Measurements from ENCODE around the gene KIAA0513. TPM values are rescaled to one million over a fixed set of nuclear protein-coding genes. Genes with fewer than 3 reads are reported as not detected.

The KIAA0513 gene
- total and polyA plus RNA-seq, 10 donors, result 1.7 to 30.0 (median 21.9) TPM

DNA sequence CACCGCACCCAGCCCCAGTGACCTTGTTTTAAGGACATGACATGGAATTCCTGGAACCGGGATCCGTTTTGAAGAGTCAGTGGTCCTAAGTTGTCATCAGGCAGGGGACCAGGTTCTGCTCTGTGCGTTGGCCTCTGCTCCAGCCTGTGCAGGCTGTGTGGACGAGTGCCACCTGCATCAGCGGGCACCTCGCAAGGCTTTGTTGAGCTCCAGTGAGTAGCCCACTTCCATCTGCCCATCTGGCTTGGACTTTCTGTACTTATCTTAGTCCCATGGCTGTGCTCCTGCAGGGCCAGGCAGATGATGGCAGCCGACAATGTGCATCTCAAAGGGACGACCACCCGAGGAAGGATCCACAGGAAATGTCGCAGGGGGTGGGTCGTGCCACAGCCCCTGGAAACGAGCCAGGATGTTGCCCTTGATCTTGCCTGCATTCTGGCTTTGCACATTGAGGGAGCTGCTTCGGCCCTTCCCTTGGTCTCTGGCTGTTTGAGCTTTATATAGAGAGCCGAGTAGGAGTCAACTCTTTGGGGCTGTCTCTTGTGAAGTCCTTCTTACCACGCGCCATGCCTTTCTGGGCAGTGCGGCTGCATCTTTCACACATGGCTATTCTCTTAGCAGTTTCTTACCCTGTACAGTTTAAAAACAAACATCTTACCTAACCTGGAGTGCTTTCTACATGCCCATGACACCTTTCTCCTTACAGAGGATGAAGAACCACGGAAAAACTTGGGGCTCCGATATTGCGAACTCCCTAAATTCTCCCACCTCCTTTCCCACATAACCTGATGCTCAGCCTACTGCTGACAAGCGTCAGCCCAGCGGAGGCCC lies 18.3 kb downstream of the KIAA0513 start:
- WGBS, 5 donors, result 71 to 86% (median 74%) methylated on average over 15 to 23 of the region's 23 CpGs
- Histone ChIP-seq H3K9me3 (no peaks in the 10 kb centered on the region), H3K27ac (peak overlapping the region in 1 of 8 donors; percentile 17), H3K4me1 (peaks cover 0 to 56% (median 4%) of the 10 kb centered on the region in 6 donors), H3K4me3 (no peak overlapping the region), H3K27me3 (replicated peaks in 1 of 7) (no peaks in the 10 kb centered on the region), H3K36me3 (peaks cover 0 to 44% (median 0%) of the 10 kb centered on the region in 6 donors)
- no peak for DNase-seq
- TF ChIP-seq, protein P1, sequence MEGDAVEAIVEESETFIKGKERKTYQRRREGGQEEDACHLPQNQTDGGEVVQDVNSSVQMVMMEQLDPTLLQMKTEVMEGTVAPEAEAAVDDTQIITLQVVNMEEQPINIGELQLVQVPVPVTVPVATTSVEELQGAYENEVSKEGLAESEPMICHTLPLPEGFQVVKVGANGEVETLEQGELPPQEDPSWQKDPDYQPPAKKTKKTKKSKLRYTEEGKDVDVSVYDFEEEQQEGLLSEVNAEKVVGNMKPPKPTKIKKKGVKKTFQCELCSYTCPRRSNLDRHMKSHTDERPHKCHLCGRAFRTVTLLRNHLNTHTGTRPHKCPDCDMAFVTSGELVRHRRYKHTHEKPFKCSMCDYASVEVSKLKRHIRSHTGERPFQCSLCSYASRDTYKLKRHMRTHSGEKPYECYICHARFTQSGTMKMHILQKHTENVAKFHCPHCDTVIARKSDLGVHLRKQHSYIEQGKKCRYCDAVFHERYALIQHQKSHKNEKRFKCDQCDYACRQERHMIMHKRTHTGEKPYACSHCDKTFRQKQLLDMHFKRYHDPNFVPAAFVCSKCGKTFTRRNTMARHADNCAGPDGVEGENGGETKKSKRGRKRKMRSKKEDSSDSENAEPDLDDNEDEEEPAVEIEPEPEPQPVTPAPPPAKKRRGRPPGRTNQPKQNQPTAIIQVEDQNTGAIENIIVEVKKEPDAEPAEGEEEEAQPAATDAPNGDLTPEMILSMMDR (IDR thresholded peaks at IDR 0.05 in 8 of 11, conservative IDR thresholded peaks at IDR 0.05 in 3 of 11), result no peak
- TF ChIP-seq POLR2A (IDR thresholded peaks at IDR 0.05) (no peak), POLR2AphosphoS5 (IDR thresholded peaks at IDR 0.05) (no peak)
- intact Hi-C loops (cut with DNase I; ENCODE audit: low total_unique reads), result no loop called here

DNA sequence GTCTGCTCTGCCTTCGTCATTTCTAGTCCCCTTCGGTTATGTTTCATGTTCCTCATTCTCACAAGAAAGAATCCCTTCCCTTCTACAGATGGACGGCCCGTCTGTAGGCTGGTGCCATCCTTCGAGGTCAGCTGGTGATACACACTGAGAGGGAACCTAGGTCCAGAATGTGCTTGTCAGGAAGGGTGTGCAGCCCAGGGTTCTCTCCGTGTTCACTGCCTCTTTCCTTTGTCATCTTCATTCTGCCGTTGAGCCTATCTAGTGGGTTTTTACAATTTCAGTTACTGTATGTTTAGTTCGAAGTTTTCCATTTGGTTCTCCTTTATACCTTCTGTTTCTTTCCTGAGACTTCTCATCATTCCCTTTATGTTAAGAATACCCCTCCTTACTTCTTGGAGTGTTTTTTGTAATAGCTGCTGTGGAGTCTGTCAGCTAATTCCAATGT lies 18.9 kb downstream of the KIAA0513 start:
- Histone ChIP-seq H3K4me1 (peaks cover 0 to 56% (median 4%) of the 10 kb centered on the region in 6 donors), H3K27ac (peak overlapping the region in 1 of 8 donors; percentile 51), H3K36me3 (peaks cover 0 to 37% (median 0%) of the 10 kb centered on the region in 6 donors), H3K27me3 (replicated peaks in 1 of 7) (no peaks in the 10 kb centered on the region), H3K4me3 (no peak overlapping the region), H3K9me3 (no peaks in the 10 kb centered on the region)
- 75 to 80% (median 79%) methylated on average over 8 of the region's 8 CpGs for WGBS, 5 donors
- DNase-seq, result no peak
- TF ChIP-seq, protein P1 (IDR thresholded peaks at IDR 0.05 in 8 of 11, conservative IDR thresholded peaks at IDR 0.05 in 3 of 11), result no peak
- TF ChIP-seq POLR2A (IDR thresholded peaks at IDR 0.05) (no peak), POLR2AphosphoS5 (IDR thresholded peaks at IDR 0.05) (peak in 1 of 3 donors; percentile 33)
- intact Hi-C loops (cut with DNase I; ENCODE audit: low total_unique reads), result no loop called here

DNA sequence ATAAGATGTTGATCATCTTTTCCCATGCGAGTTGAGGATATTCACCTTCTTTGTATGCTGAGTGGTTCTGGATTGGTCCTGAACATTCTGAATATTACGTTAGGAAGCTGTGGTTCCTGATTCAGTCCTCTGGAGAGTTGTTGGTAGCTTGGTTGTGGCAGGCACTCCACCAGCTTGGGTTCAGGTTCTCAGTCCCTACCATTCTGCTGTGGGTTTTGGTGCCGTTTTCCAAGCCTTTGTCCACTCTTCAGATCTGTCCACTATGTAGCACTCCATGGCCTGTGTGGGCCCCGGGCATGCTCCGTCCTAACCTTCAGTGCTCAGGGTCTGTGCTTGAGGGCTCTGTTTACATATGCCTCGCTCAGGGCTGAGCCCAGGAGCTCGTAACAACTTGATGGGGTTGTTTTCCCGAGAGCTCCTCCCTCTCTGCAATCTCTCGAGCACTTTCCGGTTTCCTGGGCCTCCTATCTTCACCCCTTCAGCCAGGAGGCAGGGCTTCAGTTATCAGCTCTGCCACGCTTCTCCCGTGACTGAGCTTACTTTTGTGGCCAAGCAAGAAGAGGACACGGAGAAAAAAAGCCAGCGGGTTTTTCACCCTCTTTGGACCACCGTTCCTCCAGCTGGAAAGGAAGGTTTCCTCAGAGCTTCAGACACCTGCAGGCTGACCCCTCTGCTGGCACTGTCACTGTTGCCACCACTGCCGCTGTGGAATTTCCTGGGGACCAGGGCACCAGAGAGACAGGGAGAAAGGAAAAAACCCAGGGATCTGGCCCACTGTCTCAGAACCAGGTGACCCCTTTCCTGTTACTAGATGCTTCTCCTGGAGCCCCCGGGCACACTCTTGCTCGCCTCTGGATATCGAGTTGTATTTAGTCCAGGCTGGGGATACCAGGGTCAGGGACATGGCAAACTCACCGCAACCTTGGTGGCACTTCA lies 19.6 kb downstream of the KIAA0513 start:
- Histone ChIP-seq H3K27me3 (replicated peaks in 1 of 7) (no peaks in the 10 kb centered on the region), H3K27ac (peak overlapping the region in 3 of 8 donors; percentile 14 to 51 (median 40)), H3K9me3 (no peaks in the 10 kb centered on the region), H3K36me3 (peaks cover 0 to 37% (median 0%) of the 10 kb centered on the region in 6 donors), H3K4me1 (peaks cover 0 to 56% (median 4%) of the 10 kb centered on the region in 6 donors), H3K4me3 (no peak overlapping the region)
- WGBS, 5 donors, result 66 to 78% (median 72%) methylated on average over 20 of the region's 20 CpGs
- TF ChIP-seq POLR2AphosphoS5 (IDR thresholded peaks at IDR 0.05) (no peak), POLR2A (IDR thresholded peaks at IDR 0.05) (no peak)
- TF ChIP-seq, protein P1 (IDR thresholded peaks at IDR 0.05 in 8 of 11, conservative IDR thresholded peaks at IDR 0.05 in 3 of 11), result no peak
- DNase-seq, result no peak
- intact Hi-C loops (cut with DNase I; ENCODE audit: low total_unique reads), result no loop called here

Measured in spleen (tissue), 11 donors.